Kidney (tissue), 14 donors: Measurements from ENCODE around the gene DHCR24. TPM values are rescaled to one million over a fixed set of nuclear protein-coding genes. Genes with fewer than 3 reads are reported as not detected.

ENCODE experiments used
- DNase-seq, 5 donors: peaks; one replicate each; pipeline ENCODE4 v3.0.0-alpha.2; 2013 to 2020
- FAIRE-seq: peaks from 2 replicates; lab custom pipeline; 2012; peaks lifted over from hg19 to GRCh38; lab: Jason Lieb, UNC
- H3K27ac ChIP-seq, 2 donors: one replicate each; pipeline ENCODE4 v1.7.0; 2013; ENCODE audit warnings: low read depth in 2 of 2, low read length in 2 of 2, inconsistent platforms in 1 of 2
- H3K27me3 ChIP-seq: one replicate; pipeline ENCODE4 v1.7.1; 2013; ENCODE audit warnings: low read length, inconsistent platforms; ENCODE audit not compliant: control insufficient read depth, insufficient read depth
- H3K36me3 ChIP-seq, 3 donors: one replicate each; pipeline versions ENCODE4 v1.7.0 to v1.7.1; 2013; ENCODE audit warnings: low read length in 3 of 3, control low read depth in 1 of 3, inconsistent platforms in 1 of 3; ENCODE audit not compliant: insufficient read depth in 3 of 3, control insufficient read depth in 2 of 3
- H3K4me1 ChIP-seq, 3 donors: one replicate each; pipeline versions ENCODE4 v1.7.0 to v1.7.1; 2013; ENCODE audit warnings: low read length in 3 of 3, inconsistent platforms in 1 of 3, low read depth in 1 of 3; ENCODE audit not compliant: control insufficient read depth in 2 of 3, insufficient read depth in 2 of 3
- H3K4me3 ChIP-seq, 3 donors: one replicate each; pipeline versions ENCODE4 v1.7.0 to v1.8.1; 2013; ENCODE audit warnings: low read length in 3 of 3, control low read depth in 1 of 3, inconsistent platforms in 1 of 3
- H3K9ac ChIP-seq, 3 donors: one replicate each; pipeline versions ENCODE4 v1.7.0 to v1.7.1; 2013; ENCODE audit warnings: low read length in 3 of 3, control low read depth in 1 of 3, inconsistent platforms in 1 of 3
- H3K9me3 ChIP-seq, 3 donors: one replicate each; pipeline versions ENCODE4 v1.7.0 to v1.7.1; 2013; ENCODE audit warnings: low read length in 3 of 3, control low read depth in 1 of 3, inconsistent platforms in 1 of 3; ENCODE audit not compliant: control insufficient read depth in 2 of 3, insufficient read depth in 1 of 3
- intact Hi-C: fragments of 100-400 bp; cut with DNase I; formaldehyde crosslinking; loops from one replicate; pipeline ENCODE4 v1.11.1; 2022
- polyA plus RNA-seq: library from polyadenylated mRNA; stranded (reverse); fragments of 350-450 nt; fragmentation: Illumina TruSeq; extraction: RNeasy Lipid Tissue Mini Kit (QIAGEN cat#74804); gene quantifications from one replicate; pipeline ENCODE4 v1.2.3, GENCODE V29; 2014; ENCODE audit warnings: low read depth, low replicate concordance; ENCODE audit not compliant: insufficient read depth
- total RNA-seq: library from RNA; stranded (reverse); fragmentation: NEBNext Ultra II Directional; extraction: Animal tissue kit (Norgen Biotek cat#: 25700); gene quantifications from one replicate; pipeline ENCODE4 v1.2.1, GENCODE V29; 2021
- TF ChIP-seq, protein P1 (sequence below): IDR thresholded peaks from 3 replicates; pipeline ENCODE4 v1.5.1; 2012; ENCODE audit warnings: mild to moderate bottlenecking, moderate library complexity, borderline replicate concordance; ENCODE audit not compliant: insufficient read depth; ENCODE audit errors: extremely low read depth
- donor health status: control.
- donor health status: control.
- donor health status: control.
- donor health status: control.
- donor health status: control.
- donor health status: DM: yes; HTN: yes; CAD: no.
- donor health status: Normal renal cell carcinoma (clear cell type).

The DHCR24 gene
- total and polyA plus RNA-seq, 2 donors from 2014 or later: 33.7 to 91.7 TPM

DNA sequence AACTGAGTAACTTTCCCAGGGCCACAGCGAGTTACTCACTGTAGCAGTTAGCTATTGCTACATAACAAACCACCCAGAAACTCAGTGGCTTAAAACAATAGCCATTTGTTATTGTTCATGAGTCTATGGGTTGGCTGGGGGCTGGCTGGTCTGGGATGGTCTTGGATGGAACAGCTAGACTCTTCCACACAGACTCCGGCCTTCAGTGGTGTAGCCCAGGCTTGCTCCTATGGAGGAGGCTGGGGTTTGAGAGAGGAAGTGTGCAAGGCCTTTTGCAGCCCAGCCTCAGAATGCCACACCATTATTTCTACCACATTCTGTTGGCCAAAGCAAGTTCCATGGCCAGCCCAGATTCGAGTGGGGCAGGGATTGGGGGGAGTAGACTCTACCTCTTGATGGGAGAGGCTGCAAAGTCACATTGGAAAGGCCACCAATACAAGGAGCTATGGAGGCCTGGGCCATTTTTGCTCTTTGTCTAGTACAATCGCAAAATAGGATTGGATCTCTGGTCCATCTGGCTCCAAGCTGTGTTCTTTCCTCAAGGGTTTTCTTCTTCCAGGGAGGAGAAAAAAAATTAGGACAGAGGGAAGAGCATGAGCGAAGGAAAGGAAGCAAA, 48.3 kb downstream of the DHCR24 start:
- no peak overlapping the region for H3K27ac ChIP-seq
- no peak overlapping the region for H3K4me3 ChIP-seq
- H3K9me3 ChIP-seq: no peaks in the 10 kb centered on the region
- intact Hi-C loops: no loop called here
- TF ChIP-seq, protein P1, sequence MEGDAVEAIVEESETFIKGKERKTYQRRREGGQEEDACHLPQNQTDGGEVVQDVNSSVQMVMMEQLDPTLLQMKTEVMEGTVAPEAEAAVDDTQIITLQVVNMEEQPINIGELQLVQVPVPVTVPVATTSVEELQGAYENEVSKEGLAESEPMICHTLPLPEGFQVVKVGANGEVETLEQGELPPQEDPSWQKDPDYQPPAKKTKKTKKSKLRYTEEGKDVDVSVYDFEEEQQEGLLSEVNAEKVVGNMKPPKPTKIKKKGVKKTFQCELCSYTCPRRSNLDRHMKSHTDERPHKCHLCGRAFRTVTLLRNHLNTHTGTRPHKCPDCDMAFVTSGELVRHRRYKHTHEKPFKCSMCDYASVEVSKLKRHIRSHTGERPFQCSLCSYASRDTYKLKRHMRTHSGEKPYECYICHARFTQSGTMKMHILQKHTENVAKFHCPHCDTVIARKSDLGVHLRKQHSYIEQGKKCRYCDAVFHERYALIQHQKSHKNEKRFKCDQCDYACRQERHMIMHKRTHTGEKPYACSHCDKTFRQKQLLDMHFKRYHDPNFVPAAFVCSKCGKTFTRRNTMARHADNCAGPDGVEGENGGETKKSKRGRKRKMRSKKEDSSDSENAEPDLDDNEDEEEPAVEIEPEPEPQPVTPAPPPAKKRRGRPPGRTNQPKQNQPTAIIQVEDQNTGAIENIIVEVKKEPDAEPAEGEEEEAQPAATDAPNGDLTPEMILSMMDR: no peak
- H3K27me3 ChIP-seq: no peaks in the 10 kb centered on the region
- no peak for FAIRE-seq
- H3K9ac ChIP-seq: no peak overlapping the region
- no peaks in the 10 kb centered on the region for H3K36me3 ChIP-seq
- no peaks in the 10 kb centered on the region for H3K4me1 ChIP-seq
- DNase-seq: no peak

DNA sequence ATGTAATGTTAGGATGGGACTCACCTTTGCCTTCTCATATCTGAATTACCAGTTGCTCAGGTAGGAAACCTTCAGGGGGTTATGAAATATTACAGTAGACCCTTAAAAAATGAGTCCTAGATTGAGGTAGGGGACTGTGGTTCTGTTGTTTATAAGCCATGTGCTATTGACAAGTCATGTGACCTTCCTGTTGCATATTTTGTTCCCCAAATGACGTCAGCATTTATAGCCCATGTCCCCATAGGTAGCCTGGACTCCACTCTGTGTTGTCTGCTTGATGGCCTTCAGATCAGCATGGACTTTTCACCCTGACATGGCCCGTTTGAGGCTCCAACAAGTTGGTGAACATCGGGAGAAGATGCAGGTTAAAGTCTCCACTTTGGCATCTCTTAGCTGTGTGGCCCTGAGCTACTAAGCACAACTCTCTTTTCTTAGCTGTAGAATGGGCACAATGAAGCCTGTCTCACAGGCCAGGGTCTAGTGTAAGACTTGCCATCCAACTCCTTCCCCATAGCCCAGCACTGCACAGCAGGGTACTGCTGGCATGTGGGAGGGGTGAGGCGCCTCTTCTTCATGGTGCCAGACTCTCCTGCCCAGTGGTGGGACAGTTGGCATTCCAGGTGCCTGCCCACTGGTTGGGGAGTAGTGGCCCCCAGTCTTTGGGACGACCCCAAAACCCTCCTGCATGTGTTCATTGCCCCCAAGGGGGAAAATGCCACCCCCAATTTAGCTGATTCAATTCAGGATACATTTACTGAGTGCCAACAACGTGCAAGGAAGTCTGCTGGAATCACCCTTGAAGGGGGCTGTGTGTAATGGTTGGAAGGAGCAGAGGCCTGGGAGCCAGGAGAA, 49.8 kb downstream of the DHCR24 start:
- intact Hi-C loops: no loop called here
- no peak for DNase-seq
- no peaks in the 10 kb centered on the region for H3K9me3 ChIP-seq
- H3K36me3 ChIP-seq: no peaks in the 10 kb centered on the region
- H3K4me1 ChIP-seq: no peaks in the 10 kb centered on the region
- no peak overlapping the region for H3K9ac ChIP-seq
- no peaks in the 10 kb centered on the region for H3K27me3 ChIP-seq
- H3K4me3 ChIP-seq: no peak overlapping the region
- TF ChIP-seq, protein P1: no peak
- H3K27ac ChIP-seq: no peak overlapping the region
- no peak for FAIRE-seq

DNA sequence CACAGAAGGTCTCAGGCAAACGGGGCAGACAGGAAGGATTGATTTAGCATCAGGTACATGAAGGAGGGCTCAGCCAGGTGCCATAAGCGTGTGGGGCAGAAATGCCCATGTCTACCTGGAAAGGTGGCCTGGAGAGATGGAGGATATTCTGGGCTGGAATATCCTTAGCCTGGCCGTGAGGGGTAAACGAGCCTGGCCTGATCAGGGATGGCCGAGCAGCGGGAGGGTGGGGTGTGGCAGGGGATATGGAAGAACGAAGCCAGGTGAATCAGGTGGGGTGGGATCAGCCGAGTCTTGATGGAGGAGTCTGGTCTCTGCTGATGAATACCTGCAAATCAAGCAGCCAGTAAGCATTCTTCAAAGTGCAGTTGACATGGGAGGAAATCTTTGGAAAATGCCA, 50.4 kb downstream of the DHCR24 start:
- TF ChIP-seq, protein P1: no peak
- intact Hi-C loops: no loop called here
- no peak for DNase-seq
- Histone ChIP-seq H3K4me1 (no peaks in the 10 kb centered on the region), H3K27ac (no peak overlapping the region), H3K27me3 (no peaks in the 10 kb centered on the region), H3K9ac (no peak overlapping the region), H3K4me3 (no peak overlapping the region), H3K36me3 (no peaks in the 10 kb centered on the region), H3K9me3 (no peaks in the 10 kb centered on the region)
- no peak for FAIRE-seq
